Hepatocyte (in vitro differentiated cells): ENCODE results near the gene TMEM107. TPM values are rescaled to one million over a fixed set of nuclear protein-coding genes. Genes with fewer than 3 reads are reported as not detected.
"Not testable (repeated sequence)": the region's sequence is repeated elsewhere in the genome, so short reads cannot be mapped to it uniquely, and the experiment has no call there.

Experiments used
- DNase-seq: peaks from one replicate; pipeline ENCODE4 v3.0.0-alpha.2; 2016; ENCODE audit warnings: low spot score
- H2AFZ ChIP-seq: fragments of 200-600 bp; sonication (generic); 2 replicates; pipeline ENCODE4 v1.6.0; 2016; ENCODE audit warnings: antibody characterized with exemption, mild to moderate bottlenecking
- H3K27ac ChIP-seq: fragments of 200-600 bp; sonication (generic); 2 replicates; pipeline ENCODE4 v1.5.1; 2016; ENCODE audit warnings: mild to moderate bottlenecking
- H3K27me3 ChIP-seq: fragments of 200-600 bp; sonication (generic); 2 replicates; pipeline ENCODE4 v1.6.1; 2016
- H3K36me3 ChIP-seq: fragments of 200-600 bp; sonication (generic); replicated peaks from 2 replicates; pipeline ENCODE4 v1.5.1; 2016; ENCODE audit warnings: low read depth; ENCODE audit not compliant: insufficient read depth
- H3K4me1 ChIP-seq: fragments of 200-600 bp; sonication (generic); 2 replicates; pipeline ENCODE4 v1.5.1; 2016; ENCODE audit warnings: mild to moderate bottlenecking, moderate library complexity; ENCODE audit not compliant: insufficient read depth
- H3K4me2 ChIP-seq: fragments of 200-600 bp; sonication (generic); 2 replicates; pipeline ENCODE4 v1.6.0; 2016
- H3K4me3 ChIP-seq: fragments of 200-600 bp; sonication (generic); 2 replicates; pipeline ENCODE4 v1.5.1; 2016; ENCODE audit warnings: mild to moderate bottlenecking
- H3K79me2 ChIP-seq: fragments of 200-600 bp; sonication (generic); 2 replicates; pipeline ENCODE4 v1.6.0; 2017; ENCODE audit warnings: mild to moderate bottlenecking
- H3K9me2 ChIP-seq: fragments of 200-600 bp; sonication (generic); replicated peaks from 2 replicates; pipeline ENCODE4 v1.6.0; 2017; ENCODE audit warnings: mild to moderate bottlenecking; ENCODE audit not compliant: insufficient read depth
- H3K9me3 ChIP-seq: fragments of 200-600 bp; sonication (generic); 2 replicates; pipeline ENCODE4 v1.5.1; 2016; ENCODE audit warnings: low read depth, mild to moderate bottlenecking
- H4K20me1 ChIP-seq: fragments of 200-600 bp; sonication (generic); 2 replicates; pipeline ENCODE4 v1.6.0; 2016; ENCODE audit warnings: mild to moderate bottlenecking; ENCODE audit not compliant: insufficient read depth, poor library complexity, severe bottlenecking
- CTCF ChIP-seq: fragments of 200-600 bp; sonication (generic); IDR thresholded peaks from 2 replicates; pipeline ENCODE4 v1.5.1; 2016; ENCODE audit warnings: antibody characterized with exemption, mild to moderate bottlenecking; ENCODE audit not compliant: poor library complexity
- EZH2 ChIP-seq: fragments of 200-600 bp; sonication (generic); IDR thresholded peaks from 2 replicates; pipeline ENCODE4 v1.6.1; 2016; ENCODE audit warnings: antibody characterized with exemption, mild to moderate bottlenecking, borderline replicate concordance
- EZH2phosphoT487 ChIP-seq: fragments of 200-600 bp; sonication (generic); IDR thresholded peaks from one replicate; pipeline ENCODE4 v1.6.1; 2018; ENCODE audit warnings: antibody characterized with exemption, mild to moderate bottlenecking, low read depth, moderate library complexity; ENCODE audit not compliant: unreplicated experiment, severe bottlenecking
- WGBS: methylation state at CpG from one replicate; pipeline ENCODE4 v1.1.6; 2016; ENCODE audit warnings: low lambda C conversion rate; ENCODE audit errors: missing lambda C conversion rate; 5-methylcytosine and 5-hydroxymethylcytosine counted together
- polyA plus RNA-seq: library from polyadenylated mRNA; unstranded; fragments of >200 nt; fragmentation: Nextera tagmentation; extraction: Ambion mirVana; gene quantifications from 2 replicates; pipeline ENCODE4 v1.2.1, GENCODE V29; 2016
- total RNA-seq: library from RNA; depleted of rRNA; stranded (reverse); fragments of >200 nt; gene quantifications from 2 replicates; pipeline ENCODE4 v1.2.3, GENCODE V29; 2014

The TMEM107 gene
- total and polyA plus RNA-seq, 2 experiments from 2014 or later = 12.8 to 21.1 TPM

GRCh38 chr17:8173871-8174322 lies 2.3 kb downstream of the TMEM107 start:
- WGBS = 2% methylated on average over 14 of the region's 14 CpGs
- H3K4me3 ChIP-seq = peak overlapping the region; percentile 43
- peak overlapping the region; percentile 75 for H3K4me2 ChIP-seq
- H3K27me3 ChIP-seq = no peaks in the 10 kb centered on the region
- peak; percentile 44 for DNase-seq
- no peaks in the 10 kb centered on the region for H4K20me1 ChIP-seq
- H3K36me3 ChIP-seq = no peaks in the 10 kb centered on the region
- H3K4me1 ChIP-seq = peaks cover 24% of the 10 kb centered on the region
- H2AFZ ChIP-seq = peak overlapping the region; percentile 79
- H3K9me2 ChIP-seq = no peaks in the 10 kb centered on the region
- TF ChIP-seq EZH2 (no peak), EZH2phosphoT487 (no peak), CTCF (no peak)
- peaks cover 8% of the 10 kb centered on the region for H3K79me2 ChIP-seq
- H3K27ac ChIP-seq = peak overlapping the region; percentile 92
- H3K9me3 ChIP-seq = no peaks in the 10 kb centered on the region

GRCh38 chr17:8173056-8173870 lies 2.9 kb downstream of the TMEM107 start:
- Histone ChIP-seq H3K36me3 (no peaks in the 10 kb centered on the region), H3K9me2 (no peaks in the 10 kb centered on the region), H3K4me2 (peak overlapping the region; percentile 75), H3K79me2 (peaks cover 8% of the 10 kb centered on the region), H3K27ac (peak overlapping the region; percentile 92), H3K4me3 (peak overlapping the region; percentile 43), H2AFZ (peak overlapping the region; percentile 79), H3K4me1 (peaks cover 24% of the 10 kb centered on the region), H3K27me3 (no peaks in the 10 kb centered on the region), H4K20me1 (no peaks in the 10 kb centered on the region), H3K9me3 (no peaks in the 10 kb centered on the region)
- DNase-seq = peak; percentile 94
- 1% methylated on average over 23 of the region's 23 CpGs for WGBS
- no peak for TF ChIP-seq EZH2
- no peak for TF ChIP-seq EZH2phosphoT487

DNA sequence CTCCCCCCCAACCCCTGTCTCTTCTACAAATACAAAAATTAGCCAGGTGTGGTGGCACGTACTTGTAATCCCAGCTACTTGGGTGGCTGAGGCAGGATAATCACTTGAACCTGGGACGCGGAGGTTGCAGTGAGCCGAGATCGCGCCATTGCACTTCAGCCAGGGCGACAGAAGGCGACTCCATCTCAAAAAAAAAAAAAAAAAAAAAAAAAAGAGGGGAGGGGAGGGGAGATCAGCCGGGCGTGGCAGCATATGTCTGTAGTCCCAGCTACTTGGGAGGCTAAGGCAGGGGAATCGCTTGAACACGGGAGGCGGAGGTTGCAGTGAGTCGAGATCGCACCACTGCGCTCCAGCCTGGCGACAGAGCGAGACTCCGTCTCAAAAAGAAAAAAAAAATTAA lies 6.0 kb downstream of the TMEM107 start:
- not testable (repeated sequence) for H3K27ac ChIP-seq

DNA sequence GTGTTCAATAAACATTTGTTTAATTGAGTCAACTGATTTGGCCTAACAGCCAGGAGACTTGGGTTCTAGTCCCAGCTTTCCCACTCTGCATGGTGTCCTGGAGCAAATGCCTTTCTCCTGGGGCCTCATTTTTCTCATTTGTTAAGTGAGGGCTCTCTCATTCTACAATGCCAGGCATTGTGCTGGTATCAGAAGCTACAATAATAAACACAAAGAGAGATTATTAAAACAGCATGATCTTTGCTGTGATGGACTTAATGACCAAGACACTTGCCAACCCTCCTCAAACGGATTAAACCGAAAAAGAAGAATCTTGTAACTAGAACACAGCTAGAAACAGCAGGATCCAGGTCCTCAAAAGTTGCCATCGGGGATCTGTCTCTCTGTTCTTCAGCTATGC lies 8.7 kb downstream of the TMEM107 start:
- DNase-seq = no peak
- H3K27ac ChIP-seq = no peak overlapping the region
- H2AFZ ChIP-seq = no peak overlapping the region
- H3K4me2 ChIP-seq = no peak overlapping the region
- H3K36me3 ChIP-seq = no peaks in the 10 kb centered on the region
- no peaks in the 10 kb centered on the region for H3K27me3 ChIP-seq
- H3K9me2 ChIP-seq = no peaks in the 10 kb centered on the region
- peaks cover 10% of the 10 kb centered on the region for H3K79me2 ChIP-seq
- TF ChIP-seq EZH2phosphoT487 (no peak), CTCF (no peak), EZH2 (no peak)
- no peaks in the 10 kb centered on the region for H3K9me3 ChIP-seq
- H3K4me3 ChIP-seq = no peak overlapping the region
- peaks cover 13% of the 10 kb centered on the region for H3K4me1 ChIP-seq
- no peaks in the 10 kb centered on the region for H4K20me1 ChIP-seq
- WGBS = 86% methylated on average over 3 of the region's 3 CpGs

More for the DNA sequence above, 6.0 kb downstream of the TMEM107 start:
- H3K4me1 ChIP-seq, DNase-seq, H3K79me2 ChIP-seq, H3K4me2 ChIP-seq, H4K20me1 ChIP-seq, H3K4me3 ChIP-seq, H3K36me3 ChIP-seq, H3K9me2 ChIP-seq, H3K27me3 ChIP-seq, H2AFZ ChIP-seq, H3K9me3 ChIP-seq: not testable (repeated sequence)
- WGBS = 94% methylated on average over 16 of the region's 19 CpGs
